ENCODE data around the gene KCNAB1.
"Not testable (repeated sequence)": the region's sequence is repeated elsewhere in the genome, so short reads cannot be mapped to it uniquely, and the experiment has no call there.

KCNAB1 gene

GRCh38 chr3:156273111-156273694 is 152.8 kb downstream of the KCNAB1 start:
- DNase-seq: no peak

- DNase-seq: no peak
These were observed 154.4 kb downstream of the KCNAB1 start for GRCh38 chr3:156274791-156275190.

GRCh38 chr3:156284637-156285036 is 164.3 kb downstream of the KCNAB1 start:
- not testable (repeated sequence) for DNase-seq

DNA sequence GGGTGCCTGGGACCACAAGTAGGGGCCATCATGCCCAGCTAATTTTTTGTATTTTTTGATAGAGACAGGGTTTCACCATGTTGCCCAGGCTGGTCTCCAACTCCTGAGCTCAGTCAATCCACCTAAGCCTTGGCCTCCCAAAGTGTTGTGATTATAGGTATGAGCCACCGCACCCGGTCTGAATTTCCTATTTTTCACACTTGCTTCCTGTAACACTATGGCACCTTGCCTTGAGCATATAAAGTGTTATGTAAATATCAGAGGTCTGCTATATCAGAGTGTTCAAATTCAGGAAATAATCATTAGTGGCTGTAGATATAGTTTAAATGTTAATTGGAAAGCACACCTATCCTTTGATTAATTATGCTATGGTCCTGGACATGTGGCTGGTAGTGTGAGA is 165.2 kb downstream of the KCNAB1 start:
- no peak for DNase-seq

DNA sequence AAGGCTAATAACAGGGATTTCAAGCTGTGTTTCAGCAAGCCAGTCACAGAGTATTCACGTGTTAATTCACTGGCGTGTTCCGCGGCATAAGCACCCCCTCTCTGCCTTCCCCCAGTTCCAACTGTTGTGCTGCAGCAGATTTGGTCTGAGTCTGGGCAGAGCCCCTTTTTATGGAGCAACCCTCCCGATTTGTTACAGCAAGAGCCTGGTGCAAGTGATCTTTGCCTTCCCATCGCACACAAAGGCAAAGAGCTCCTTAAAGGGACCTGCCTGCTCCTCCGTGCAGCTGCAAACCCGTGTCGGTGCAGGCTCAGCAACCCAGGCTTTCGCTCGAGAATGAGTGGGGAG is 170.5 kb downstream of the KCNAB1 start:
- no peak for DNase-seq

GRCh38 chr3:156291272-156292123 is 171.1 kb downstream of the KCNAB1 start:
- peak in 1 of 5 experiments; percentile 9 for DNase-seq

- no peak for DNase-seq
These were observed 173.2 kb downstream of the KCNAB1 start for GRCh38 chr3:156293566-156293965.

GRCh38 chr3:156297582-156297981 is 177.2 kb downstream of the KCNAB1 start:
- DNase-seq: no peak

- DNase-seq: no peak
These were observed 177.6 kb downstream of the KCNAB1 start for GRCh38 chr3:156298014-156298413.

GRCh38 chr3:156298938-156299337 is 178.6 kb downstream of the KCNAB1 start:
- no peak for DNase-seq

- DNase-seq: no peak
These were observed 179.2 kb downstream of the KCNAB1 start for GRCh38 chr3:156299569-156299968.

- DNase-seq: no peak
These were observed 180.0 kb downstream of the KCNAB1 start for GRCh38 chr3:156300371-156300770.

DNA sequence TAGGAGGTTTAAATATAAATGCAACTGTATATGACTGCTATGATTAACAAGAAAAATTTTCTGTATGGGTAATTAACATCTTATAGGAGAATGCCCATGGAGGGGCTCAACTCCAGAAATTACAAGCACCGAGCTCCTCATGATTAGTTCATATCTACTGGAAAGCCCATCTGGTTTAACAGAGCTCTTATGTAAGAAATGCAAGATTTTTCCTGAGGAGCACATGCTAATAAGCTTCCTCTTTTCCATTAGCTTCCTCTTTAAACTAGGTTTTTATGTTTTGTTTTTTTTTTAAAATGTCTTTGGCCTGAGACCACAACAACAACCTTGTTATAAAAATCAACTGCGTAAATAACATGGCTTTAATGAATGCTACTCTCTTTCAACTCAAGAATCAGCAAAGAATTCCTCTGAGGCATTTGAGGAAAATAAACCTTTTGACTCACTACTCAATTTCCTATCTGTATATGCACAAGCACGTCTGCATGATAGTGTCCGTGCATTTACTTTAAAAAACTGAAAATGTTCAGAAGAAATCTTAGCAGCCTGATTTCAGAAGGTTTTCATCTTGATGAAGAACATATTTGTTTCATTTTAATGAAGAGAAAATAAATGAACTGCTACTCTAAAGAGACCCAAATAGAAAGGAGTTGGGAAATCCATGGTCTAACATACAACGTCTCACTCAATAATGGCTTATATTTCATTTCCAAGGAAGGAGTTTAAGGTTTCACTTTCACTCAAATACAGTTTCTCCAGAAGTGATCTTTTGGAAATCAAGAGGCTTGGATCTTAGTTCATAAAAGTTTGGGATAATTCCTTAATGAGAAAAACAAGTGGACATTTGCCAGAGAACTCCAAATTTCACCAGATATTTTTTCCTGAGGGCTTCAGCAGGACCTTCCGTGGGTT is 180.8 kb downstream of the KCNAB1 start:
- DNase-seq: no peak

DNA sequence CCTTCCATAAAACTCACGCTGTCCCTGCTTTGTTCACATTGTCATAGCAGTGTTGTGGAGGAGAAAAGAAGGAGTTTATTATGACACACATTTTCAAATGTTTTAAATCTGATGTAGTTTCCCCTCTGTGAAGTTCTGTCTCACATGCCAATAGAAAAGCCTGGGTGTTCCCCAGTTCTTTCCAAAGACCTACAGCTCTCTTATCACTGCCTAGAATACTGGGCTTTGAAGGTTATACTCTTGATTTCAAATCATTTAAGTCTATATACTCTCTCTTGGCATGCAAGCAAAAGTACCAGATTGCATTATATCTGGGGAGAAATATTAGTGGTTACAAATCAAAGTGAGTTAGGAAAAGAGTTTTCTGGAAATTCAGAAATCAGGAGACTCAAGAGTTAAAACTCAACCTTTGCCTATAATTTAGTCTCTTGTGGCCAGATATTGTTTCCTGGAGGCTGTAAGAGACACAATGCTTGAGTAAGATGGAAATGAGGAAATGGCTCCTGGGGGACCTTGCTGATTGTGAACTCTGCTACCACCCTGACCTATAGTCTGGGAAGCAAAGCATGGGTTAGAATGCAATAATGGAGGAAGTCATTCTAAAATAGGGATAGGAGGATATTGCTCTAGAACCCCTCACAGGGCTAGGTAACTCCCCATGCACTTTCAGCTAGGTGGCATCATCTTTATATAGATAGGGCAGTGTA is 182.8 kb downstream of the KCNAB1 start:
- DNase-seq: no peak

DNA sequence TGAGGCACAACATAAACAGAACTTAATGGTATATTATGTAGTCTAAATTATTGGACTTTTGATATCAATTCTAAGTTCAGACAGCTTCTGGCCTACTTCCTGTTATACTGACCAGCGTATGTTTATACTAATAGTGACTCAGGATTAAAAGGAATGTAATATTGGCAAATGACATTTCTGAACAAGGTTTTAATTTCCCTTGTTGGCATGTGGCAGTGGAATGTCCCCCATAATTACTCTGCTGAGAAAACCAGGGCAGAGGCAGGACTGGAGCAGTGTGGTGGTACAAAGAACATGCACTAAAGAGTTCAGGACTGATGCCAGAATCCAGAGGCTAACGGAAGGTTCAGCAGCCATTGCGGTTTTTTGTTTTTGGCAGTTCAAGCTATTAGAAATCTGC is 184.0 kb downstream of the KCNAB1 start:
- no peak for DNase-seq

GRCh38 chr3:156305672-156306071 is 185.3 kb downstream of the KCNAB1 start:
- no peak for DNase-seq

DNA sequence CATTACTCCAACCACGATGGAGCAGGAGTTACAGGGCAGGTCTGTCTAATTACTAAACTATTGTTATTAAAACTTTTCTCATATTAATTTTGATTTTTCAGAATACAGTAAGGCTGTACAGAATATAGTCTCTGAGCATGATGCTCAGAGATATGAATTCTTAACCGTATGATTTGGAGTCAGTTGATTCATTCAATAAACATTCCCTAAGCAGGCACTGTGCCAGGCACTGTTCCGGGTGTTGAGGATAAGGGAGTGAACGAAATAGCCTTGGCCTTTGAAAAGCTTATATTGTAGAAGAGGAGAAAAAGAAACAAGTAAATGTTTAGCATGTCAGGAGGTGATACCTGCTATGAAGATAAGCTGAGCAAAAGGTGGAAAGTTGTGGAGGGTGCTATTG is 187.3 kb downstream of the KCNAB1 start:
- no peak for DNase-seq

- DNase-seq: no peak
These were observed 191.1 kb downstream of the KCNAB1 start for GRCh38 chr3:156311431-156311830.

DNA sequence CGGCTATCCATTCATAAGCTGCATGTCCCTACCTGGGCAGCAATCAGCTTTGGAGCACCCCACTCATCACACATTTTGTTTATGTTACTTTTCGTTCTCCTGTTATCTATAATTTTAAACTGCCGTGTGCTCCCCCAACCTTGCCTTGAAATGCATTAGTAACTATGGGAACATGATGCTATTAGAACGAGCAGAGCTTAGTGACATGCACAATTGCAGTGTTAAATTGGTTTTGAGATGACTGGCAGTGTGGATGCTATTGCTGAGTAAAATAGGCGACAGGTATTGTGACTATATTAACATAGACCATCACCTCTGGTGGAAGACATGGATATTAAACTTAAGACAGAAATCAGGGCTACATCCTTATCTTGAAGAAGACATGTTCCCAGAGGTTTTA is 191.6 kb downstream of the KCNAB1 start:
- DNase-seq: no peak

GRCh38 chr3:156316076-156316475 is 195.7 kb downstream of the KCNAB1 start:
- no peak for DNase-seq

DNA sequence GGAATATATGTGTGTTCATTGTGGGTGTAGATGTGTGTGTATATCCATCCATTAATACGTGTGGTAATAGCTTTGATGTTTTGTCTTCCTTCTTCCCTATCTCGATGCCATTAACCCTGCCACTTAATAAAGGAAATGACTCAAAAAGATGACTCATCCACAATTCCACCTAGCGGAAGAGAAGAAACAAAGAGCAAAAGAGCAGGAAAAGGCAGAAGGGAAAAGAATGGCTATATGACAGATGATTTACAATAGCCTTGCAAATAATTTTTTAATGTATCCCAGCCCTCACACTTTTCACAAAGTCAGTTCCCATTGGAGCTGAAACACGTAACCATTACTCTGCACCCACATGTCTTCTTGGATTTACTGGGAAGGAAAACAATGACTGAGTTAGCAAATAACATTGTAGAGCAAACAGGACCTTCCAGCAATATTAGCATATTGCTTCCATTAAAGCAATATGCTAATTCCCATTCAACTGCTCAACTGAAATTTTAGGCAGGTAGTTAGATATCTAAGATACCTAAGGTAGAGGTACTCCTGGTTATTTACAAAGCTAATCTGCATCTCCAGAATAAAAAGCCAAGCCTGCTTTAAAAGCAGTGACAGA is 197.2 kb downstream of the KCNAB1 start:
- no peak for DNase-seq

GRCh38 chr3:156321945-156322344 is 201.6 kb downstream of the KCNAB1 start:
- no peak for DNase-seq

Data from T-helper 2 cell (primary cell).